Keratinocyte (primary cell): ENCODE measurements around the gene LDLRAD4. TPM values are rescaled to one million over a fixed set of nuclear protein-coding genes. Genes with fewer than 3 reads are reported as not detected.

Source experiments
- DNase-seq: peaks from one replicate; pipeline ENCODE4 v3.0.0-alpha.2; 2011; ENCODE audit warnings: low read depth, missing footprints, low spot score
- FAIRE-seq: peaks from 2 replicates; lab custom pipeline; 2011; peaks lifted over from hg19 to GRCh38; lab: Jason Lieb, UNC
- H2AFZ ChIP-seq: 2 replicates; pipeline ENCODE4 v1.6.0; 2012; ENCODE audit warnings: low read length, control low read depth, inconsistent platforms; ENCODE audit not compliant: control insufficient read depth
- H3K27ac ChIP-seq: 2 replicates; pipeline ENCODE4 v1.5.1; 2011; ENCODE audit warnings: low read length; ENCODE audit not compliant: control insufficient read depth, insufficient read depth
- H3K27me3 ChIP-seq: 3 replicates; pipeline ENCODE4 v1.6.0; 2011; ENCODE audit warnings: low read length; ENCODE audit not compliant: control insufficient read depth, insufficient read depth; ENCODE audit errors: extremely low read depth
- H3K36me3 ChIP-seq, 2 experiments: 2 replicates in 1 of 2; 3 replicates in 1 of 2; pipeline ENCODE4 v1.5.1; 2011; ENCODE audit warnings: low read length in 2 of 2, mild to moderate bottlenecking in 1 of 2; ENCODE audit not compliant: control insufficient read depth in 2 of 2, insufficient read depth in 2 of 2; ENCODE audit errors: extremely low read depth in 1 of 2
- H3K4me1 ChIP-seq: 3 replicates; pipeline ENCODE4 v1.5.1; 2011; ENCODE audit warnings: low read length; ENCODE audit not compliant: control insufficient read depth, insufficient read depth; ENCODE audit errors: extremely low read depth
- H3K4me2 ChIP-seq: 3 replicates; pipeline ENCODE4 v1.6.0; 2011; ENCODE audit warnings: low read depth, low read length; ENCODE audit not compliant: control insufficient read depth, insufficient read depth; ENCODE audit errors: extremely low read depth
- H3K4me3 ChIP-seq, 3 experiments: fragments of 200-600 bp in 1 of 3; sonication (generic) in 1 of 3; 2 replicates in 2 of 3; 3 replicates in 1 of 3; pipeline ENCODE4 v1.5.1; 2011 to 2016; ENCODE audit warnings: low read length in 3 of 3, mild to moderate bottlenecking in 3 of 3, control low read depth in 2 of 3, inconsistent platforms in 1 of 3, low read depth in 1 of 3, mixed read lengths in 1 of 3, mixed run types in 1 of 3, moderate library complexity in 1 of 3; ENCODE audit not compliant: control insufficient read depth in 2 of 3, insufficient read depth in 2 of 3; ENCODE audit errors: extremely low read depth in 1 of 3
- H3K79me2 ChIP-seq: 2 replicates; pipeline ENCODE4 v1.6.0; 2012; ENCODE audit warnings: low read length; ENCODE audit not compliant: control insufficient read depth, insufficient read depth
- H3K9ac ChIP-seq: 3 replicates; pipeline ENCODE4 v1.6.0; 2011; ENCODE audit warnings: low read length; ENCODE audit not compliant: control insufficient read depth, insufficient read depth; ENCODE audit errors: extremely low read depth
- H3K9me1 ChIP-seq: 3 replicates; pipeline ENCODE4 v1.6.0; 2011; ENCODE audit warnings: low read length; ENCODE audit not compliant: control insufficient read depth, insufficient read depth; ENCODE audit errors: extremely low read depth
- H3K9me3 ChIP-seq: 2 replicates; pipeline ENCODE4 v1.5.1; 2012; ENCODE audit warnings: low read depth, low read length; ENCODE audit not compliant: control insufficient read depth
- H4K20me1 ChIP-seq: 3 replicates; pipeline ENCODE4 v1.6.0; 2011; ENCODE audit warnings: low read length; ENCODE audit not compliant: control insufficient read depth, insufficient read depth; ENCODE audit errors: extremely low read depth
- EZH2 ChIP-seq: IDR thresholded peaks from one replicate; pipeline ENCODE4 v1.6.1; 2012; ENCODE audit warnings: inconsistent platforms, mild to moderate bottlenecking, low read length, moderate library complexity
- dilution Hi-C: fragments of 300-500 bp; cut with MboI; formaldehyde crosslinking; loops from one replicate; pipeline ENCODE4 v1.7.0; 2020; ENCODE audit warnings: low sequenced_read_pairs; ENCODE audit not compliant: extremely low pct_ligation_motif_present
- polyA plus RNA-seq, 5 experiments: library from polyadenylated mRNA; depleted of rRNA in 3 of 5; stranded (reverse) in 3 of 5; stranded (forward) in 1 of 5; unstranded in 1 of 5; fragments of >200 nt; gene quantifications; 1 replicate in 1 of 5; 2 replicates in 3 of 5; 3 replicates in 1 of 5; pipeline versions ENCODE4 v1.2.1 to v1.2.3, GENCODE V29; 2011 to 2012; ENCODE audit warnings: missing spikeins in 2 of 5, low read depth in 1 of 5, low replicate concordance in 1 of 5
- TF ChIP-seq, protein P1 (sequence below), 3 experiments: IDR thresholded peaks in 1 of 3; conservative IDR thresholded peaks in 1 of 3; optimal IDR thresholded peaks in 1 of 3; 2 replicates in 2 of 3; 3 replicates in 1 of 3; pipeline versions ENCODE3 to v1.5.1; 2011; ENCODE audit warnings: low read length in 3 of 3, mild to moderate bottlenecking in 3 of 3, moderate library complexity in 2 of 3, control low read depth in 1 of 3, inconsistent platforms in 1 of 3; ENCODE audit not compliant: insufficient read depth in 2 of 3; ENCODE audit errors: extremely low read depth in 1 of 3

The LDLRAD4 gene
- polyA plus RNA-seq, 1 donor (not counting 4 experiments of a cell fraction or from before 2014, with no cell fraction given) = not detected

GRCh38 chr18:13306583-13306982, 88.0 kb downstream of the LDLRAD4 start:
- no peak overlapping the region for H3K4me2 ChIP-seq
- H3K36me3 ChIP-seq = no peaks in the 10 kb centered on the region
- H3K27me3 ChIP-seq = no peaks in the 10 kb centered on the region
- no peak overlapping the region for H3K9ac ChIP-seq
- DNase-seq (no peak), FAIRE-seq (no peak)
- no peak for TF ChIP-seq EZH2
- no peak overlapping the region for H3K4me3 ChIP-seq
- dilution Hi-C loops = no loop called here
- H3K9me1 ChIP-seq = no peaks in the 10 kb centered on the region
- H2AFZ ChIP-seq = no peak overlapping the region
- no peaks in the 10 kb centered on the region for H4K20me1 ChIP-seq
- H3K27ac ChIP-seq = no peak overlapping the region
- H3K4me1 ChIP-seq = no peaks in the 10 kb centered on the region
- H3K9me3 ChIP-seq = peaks cover 3% of the 10 kb centered on the region
- no peaks in the 10 kb centered on the region for H3K79me2 ChIP-seq

DNA sequence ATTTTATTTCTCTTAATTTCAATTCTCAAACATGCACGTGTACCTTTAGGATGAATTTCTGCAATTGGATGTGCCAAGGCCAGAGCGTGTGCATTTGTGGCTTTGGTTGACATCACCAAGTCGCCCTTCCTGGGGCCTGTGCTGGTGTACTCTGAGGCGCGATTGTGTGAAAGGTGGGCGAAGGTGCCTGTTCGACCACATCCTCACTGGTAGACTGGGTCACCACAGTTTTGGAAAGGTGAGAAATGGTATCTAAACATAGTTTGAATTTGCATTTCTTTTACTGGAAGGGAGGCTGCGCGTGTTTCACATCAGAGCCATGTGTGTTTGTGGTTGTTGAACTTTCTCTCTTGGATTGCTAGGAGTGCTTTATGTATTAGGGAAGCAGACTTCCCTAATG, 89.8 kb downstream of the LDLRAD4 start:
- H3K36me3 ChIP-seq = no peaks in the 10 kb centered on the region
- no peak overlapping the region for H3K9ac ChIP-seq
- no peak for FAIRE-seq
- dilution Hi-C loops = no loop called here
- no peak overlapping the region for H3K4me2 ChIP-seq
- no peak overlapping the region for H3K4me3 ChIP-seq
- H3K27ac ChIP-seq = no peak overlapping the region
- H4K20me1 ChIP-seq = no peaks in the 10 kb centered on the region
- TF ChIP-seq, protein P1, sequence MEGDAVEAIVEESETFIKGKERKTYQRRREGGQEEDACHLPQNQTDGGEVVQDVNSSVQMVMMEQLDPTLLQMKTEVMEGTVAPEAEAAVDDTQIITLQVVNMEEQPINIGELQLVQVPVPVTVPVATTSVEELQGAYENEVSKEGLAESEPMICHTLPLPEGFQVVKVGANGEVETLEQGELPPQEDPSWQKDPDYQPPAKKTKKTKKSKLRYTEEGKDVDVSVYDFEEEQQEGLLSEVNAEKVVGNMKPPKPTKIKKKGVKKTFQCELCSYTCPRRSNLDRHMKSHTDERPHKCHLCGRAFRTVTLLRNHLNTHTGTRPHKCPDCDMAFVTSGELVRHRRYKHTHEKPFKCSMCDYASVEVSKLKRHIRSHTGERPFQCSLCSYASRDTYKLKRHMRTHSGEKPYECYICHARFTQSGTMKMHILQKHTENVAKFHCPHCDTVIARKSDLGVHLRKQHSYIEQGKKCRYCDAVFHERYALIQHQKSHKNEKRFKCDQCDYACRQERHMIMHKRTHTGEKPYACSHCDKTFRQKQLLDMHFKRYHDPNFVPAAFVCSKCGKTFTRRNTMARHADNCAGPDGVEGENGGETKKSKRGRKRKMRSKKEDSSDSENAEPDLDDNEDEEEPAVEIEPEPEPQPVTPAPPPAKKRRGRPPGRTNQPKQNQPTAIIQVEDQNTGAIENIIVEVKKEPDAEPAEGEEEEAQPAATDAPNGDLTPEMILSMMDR (optimal IDR thresholded peaks at IDR 0.05 in 1 of 3, IDR thresholded peaks at IDR 0.05 in 1 of 3, conservative IDR thresholded peaks at IDR 0.05 in 1 of 3; ENCODE audit: extremely low read depth in 1 of 3, insufficient read depth in 2 of 3, low read length in 3 of 3) = no peak
- no peak for TF ChIP-seq EZH2
- no peaks in the 10 kb centered on the region for H3K27me3 ChIP-seq
- H2AFZ ChIP-seq = no peak overlapping the region
- DNase-seq = no peak
- H3K9me3 ChIP-seq = peaks cover 3% of the 10 kb centered on the region
- H3K4me1 ChIP-seq = no peaks in the 10 kb centered on the region
- H3K79me2 ChIP-seq = no peaks in the 10 kb centered on the region
- no peaks in the 10 kb centered on the region for H3K9me1 ChIP-seq

DNA sequence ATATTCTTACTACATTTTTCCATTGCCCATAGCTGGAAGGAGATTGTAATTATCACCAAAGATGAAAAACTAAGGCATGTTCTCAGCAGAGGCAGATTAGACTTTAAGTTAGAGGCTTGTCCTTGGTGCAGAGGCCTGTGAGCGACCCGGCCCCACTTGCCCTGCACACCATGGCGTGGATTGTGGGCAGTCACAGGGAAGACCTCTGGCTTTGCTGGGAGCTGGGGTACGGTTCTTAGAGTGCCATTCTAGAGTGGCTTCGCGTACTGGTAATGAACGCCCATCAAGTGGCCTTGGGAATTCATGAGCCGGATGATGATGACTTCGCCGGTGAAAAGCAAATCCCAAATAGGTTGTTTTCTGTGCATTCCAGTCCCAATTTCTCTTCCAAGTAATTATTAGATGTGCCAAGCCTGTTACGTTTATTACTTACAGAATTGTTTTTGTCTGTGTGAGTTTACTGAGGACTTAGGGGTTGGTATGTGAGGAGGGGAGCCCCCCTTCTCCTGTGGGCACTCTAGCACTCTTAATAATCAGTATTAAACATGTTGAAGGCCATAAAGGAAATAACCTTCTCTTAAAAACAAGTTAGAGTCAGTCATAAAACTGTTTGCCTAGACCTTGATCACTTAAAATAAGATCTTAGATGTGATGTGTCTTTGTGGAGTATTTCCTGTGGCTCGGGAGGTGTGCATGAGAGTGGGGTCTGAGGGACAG, 90.6 kb downstream of the LDLRAD4 start:
- H4K20me1 ChIP-seq = no peaks in the 10 kb centered on the region
- H3K9me3 ChIP-seq = peaks cover 3% of the 10 kb centered on the region
- no peak overlapping the region for H3K4me3 ChIP-seq
- H3K4me2 ChIP-seq = no peak overlapping the region
- H3K4me1 ChIP-seq = no peaks in the 10 kb centered on the region
- no peak overlapping the region for H2AFZ ChIP-seq
- dilution Hi-C loops = no loop called here
- no peak for TF ChIP-seq EZH2
- TF ChIP-seq, protein P1 (optimal IDR thresholded peaks at IDR 0.05 in 1 of 3, IDR thresholded peaks at IDR 0.05 in 1 of 3, conservative IDR thresholded peaks at IDR 0.05 in 1 of 3; ENCODE audit: extremely low read depth in 1 of 3, insufficient read depth in 2 of 3, low read length in 3 of 3) = no peak
- H3K79me2 ChIP-seq = no peaks in the 10 kb centered on the region
- FAIRE-seq (no peak), DNase-seq (no peak)
- no peak overlapping the region for H3K9ac ChIP-seq
- H3K9me1 ChIP-seq = no peaks in the 10 kb centered on the region
- H3K36me3 ChIP-seq = no peaks in the 10 kb centered on the region
- H3K27me3 ChIP-seq = no peaks in the 10 kb centered on the region
- no peak overlapping the region for H3K27ac ChIP-seq
